Measurements from ENCODE around the gene PLEKHG4B.
"Not testable (repeated sequence)": the region's sequence is repeated elsewhere in the genome, so short reads cannot be mapped to it uniquely, and the experiment has no call there.

The PLEKHG4B gene

DNA sequence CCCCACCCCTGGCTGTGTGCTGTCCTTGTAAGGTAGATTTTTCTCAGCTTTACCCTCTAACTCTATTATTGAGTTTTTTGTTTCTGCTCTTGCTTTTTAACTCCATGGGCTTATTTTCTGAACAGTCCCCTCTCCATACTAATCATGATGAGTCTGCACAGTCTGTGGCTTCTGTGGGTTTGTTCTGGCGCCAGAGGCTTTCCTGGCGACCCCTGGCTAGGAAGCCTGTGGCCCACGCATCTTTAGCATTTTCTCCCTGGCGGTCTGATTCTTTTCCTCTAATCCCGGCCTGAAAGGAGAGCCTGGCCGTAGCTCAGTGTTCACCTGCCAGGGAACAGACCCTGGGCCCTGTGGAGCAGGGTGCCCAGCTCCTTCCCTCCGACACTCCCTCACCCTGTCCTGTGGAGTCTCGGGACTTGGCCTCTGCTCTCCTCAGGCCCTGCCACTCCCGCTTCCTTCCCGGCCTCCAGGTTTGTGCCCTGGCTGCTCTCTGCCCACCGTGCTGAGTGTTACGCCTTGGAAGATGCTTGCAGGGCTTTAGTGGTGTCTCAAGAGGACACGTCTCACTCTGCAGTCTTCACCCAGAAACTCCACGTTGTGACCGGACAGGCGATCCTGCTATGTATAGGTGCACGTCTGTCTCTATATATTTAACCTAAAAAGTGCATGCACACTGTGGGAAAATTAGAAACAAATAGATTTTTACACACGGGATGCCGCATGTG is 67.6 kb downstream of the PLEKHG4B start:
- DNase-seq, result no peak

DNA sequence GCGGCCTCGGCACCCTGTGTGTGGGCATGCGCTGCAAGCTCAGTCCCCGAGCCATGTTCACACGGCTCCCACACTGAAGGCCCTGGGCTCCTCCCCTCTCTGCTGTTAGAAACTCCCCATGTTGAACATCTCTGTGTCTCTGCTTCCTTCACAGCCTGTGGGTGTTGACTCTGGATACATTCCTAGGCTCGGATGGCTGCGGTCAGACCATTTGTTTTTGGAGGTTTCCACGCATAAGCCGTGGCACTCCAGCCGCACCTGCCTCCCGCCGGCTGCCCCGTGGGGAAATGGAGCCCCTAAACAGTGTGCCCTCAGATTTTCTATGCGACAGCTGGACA is 68.2 kb downstream of the PLEKHG4B start:
- no peak for DNase-seq

DNA sequence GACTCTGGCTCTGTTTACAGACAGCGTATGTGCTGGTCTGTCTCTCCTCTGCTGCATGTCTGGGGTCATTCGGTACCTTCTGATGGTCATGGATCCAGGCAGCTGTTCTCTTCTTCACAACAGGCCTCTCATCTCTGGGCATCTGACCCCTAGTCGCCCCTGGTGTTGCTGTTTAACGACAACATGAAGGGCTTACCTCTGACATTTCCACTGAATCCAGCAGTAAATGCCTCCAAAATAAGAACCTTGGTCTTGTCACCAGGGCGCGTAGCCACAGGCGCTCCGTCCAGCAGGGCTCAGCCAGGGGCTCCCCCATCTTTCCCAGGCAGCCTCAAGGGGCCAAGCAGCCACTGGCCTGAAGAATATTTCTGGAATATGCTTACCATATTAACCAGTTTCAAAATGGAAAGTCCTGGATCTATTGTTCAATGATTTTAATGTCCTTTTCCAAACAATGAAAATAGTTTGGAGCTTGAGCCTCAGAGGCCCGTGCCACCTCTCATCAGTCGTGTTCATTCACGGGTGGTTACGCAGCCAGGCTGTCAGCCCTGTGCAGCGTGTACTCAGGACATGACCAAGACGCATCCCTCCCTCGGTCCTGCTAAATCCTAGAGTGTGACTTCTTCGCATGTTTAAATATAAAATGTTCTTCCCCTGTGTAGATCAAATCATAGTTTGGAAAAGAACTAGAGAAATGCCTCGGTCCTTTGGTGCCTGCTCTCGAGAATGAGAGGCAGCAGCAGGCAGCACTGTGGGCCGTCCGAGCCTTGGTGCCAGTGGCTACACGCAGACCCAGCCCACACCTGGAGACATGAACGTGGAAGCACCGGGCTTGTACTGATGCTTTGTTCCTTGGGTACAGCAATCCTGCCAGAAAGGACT is 69.2 kb downstream of the PLEKHG4B start:
- DNase-seq, result no peak

DNA sequence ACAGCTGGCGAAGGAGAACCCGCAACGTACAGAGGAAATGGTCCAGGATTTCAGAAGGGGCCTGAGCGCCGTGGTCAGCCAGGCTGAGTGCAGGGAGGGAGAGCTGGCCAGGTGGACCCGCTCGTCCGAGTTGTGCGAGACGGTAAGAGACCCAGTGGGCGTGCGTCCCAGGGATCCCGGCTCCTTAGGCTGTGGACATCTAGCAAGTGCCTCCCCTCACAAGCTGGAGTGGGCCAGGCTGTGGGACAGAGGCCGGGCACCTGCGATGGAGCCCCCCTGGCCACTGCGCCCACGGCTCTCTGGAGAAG is 69.8 kb downstream of the PLEKHG4B start:
- no peak for DNase-seq

DNA sequence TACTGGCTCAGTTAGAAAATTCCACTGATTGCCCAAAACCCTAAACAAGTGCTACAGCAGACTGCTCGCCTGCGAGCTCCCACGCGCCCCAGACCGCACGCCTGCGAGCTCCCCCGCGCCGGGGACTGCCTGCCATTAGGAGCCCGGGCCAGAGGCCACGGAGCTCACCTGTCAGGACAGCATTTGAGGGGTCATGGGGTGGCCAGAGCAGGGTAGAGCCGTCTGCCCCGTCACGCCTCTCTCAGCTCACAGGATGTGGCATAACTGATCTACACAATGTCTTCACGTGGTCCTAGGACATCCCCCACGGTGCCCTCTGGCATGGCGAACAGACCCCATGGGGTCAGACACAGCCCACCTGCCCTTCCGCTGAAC is 70.2 kb downstream of the PLEKHG4B start:
- no peak for DNase-seq

DNA sequence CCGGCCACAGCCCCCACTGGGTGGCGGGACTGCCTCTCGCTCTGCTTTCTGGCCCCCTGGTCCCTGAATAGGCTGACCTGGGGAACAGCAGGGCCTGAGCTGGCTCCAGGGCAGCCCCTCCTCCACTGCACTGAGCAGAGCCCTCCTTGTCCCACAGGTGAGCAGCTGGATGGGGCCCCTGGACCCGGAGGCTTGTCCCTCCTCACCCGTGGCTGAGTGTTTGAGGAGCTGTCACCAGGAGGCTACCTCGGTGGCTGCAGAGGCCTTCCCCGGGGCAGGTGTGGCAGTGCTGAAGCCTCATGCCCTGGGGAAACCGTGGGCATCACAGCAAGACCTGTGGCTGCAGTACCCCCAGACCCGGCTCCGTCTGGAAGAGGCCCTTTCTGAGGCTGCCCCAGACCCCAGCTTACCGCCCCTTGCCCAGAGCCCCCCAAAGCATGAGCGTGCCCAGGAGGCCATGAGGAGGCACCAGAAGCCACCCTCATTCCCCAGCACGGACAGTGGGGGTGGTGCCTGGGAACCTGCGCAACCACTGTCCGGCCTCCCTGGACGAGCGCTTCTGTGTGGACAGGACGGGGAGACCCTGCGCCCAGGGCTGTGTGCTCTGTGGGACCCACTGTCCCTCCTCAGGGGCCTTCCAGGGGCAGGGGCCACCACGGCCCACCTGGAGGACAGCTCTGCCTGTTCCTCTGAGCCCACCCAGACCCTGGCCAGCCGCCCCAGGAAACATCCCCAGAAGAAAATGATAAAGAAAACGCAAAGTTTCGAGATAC is 70.8 kb downstream of the PLEKHG4B start:
- no peak for DNase-seq

DNA sequence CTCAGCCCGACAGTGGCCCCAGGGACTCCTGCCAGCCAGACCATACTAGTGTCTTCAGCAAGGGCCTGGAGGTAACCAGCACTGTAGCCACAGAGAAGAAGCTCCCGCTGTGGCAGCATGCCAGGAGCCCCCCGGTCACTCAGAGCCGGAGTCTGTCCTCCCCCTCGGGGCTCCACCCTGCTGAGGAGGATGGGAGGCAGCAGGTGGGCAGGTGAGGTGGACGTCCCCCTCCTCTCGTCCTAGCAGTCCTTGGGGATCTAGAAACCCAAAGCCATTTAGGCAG is 71.3 kb downstream of the PLEKHG4B start:
- no peak for DNase-seq

DNA sequence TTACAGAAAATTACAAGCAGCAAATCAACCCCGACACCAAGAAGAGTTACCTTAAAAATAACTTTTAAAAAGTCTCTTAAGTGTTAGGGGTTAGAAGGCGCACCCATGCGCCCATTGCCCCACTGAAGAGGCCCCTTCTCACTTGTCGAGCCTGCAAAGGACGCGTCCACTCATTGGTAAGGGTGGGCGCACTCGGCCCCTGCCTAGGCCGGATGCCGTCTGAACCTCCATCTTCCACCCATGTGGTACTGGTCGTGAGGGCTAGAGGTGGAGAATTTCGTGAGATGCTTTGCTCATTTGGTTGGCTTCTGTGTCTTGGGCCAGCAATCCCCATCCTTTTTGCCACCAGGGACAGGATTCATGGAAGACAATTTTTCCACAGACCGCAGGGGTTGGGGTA is 71.9 kb downstream of the PLEKHG4B start:
- no peak for DNase-seq

DNA sequence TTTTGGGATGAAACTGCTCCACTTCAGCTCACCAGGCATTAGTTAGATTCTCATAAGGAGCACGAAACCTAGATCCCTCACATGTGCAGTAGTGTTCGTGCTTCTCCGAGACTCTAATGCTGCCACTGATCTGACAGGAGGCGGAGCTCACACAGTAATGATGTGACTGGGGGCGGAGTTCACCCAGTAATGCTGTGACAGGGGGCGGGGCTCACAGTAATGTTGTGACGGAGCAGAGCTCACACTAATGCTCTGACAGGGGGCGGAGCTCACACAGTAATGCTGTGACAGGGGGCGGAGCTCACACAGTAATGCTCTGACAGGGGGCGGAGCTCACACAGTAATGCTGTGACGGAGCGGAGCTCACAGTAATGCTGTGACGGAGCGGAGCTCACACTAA is 72.3 kb downstream of the PLEKHG4B start:
- no peak for DNase-seq

DNA sequence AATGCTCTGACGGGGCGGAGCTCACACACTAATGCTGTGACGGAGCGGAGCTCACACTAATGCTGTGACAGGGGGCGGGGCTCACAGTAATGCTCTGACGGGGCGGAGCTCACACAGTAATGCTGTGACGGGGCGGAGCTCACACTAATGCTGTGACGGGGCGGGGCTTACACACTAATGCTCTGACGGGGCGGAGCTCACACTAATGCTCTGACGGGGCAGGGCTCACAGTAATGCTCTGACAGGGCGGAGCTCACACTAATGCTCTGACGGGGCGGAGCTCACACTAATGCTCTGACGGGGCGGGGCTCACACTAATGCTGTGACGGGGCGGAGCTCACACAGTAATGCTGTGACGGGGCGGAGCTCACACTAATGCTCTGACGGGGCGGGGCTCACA is 72.8 kb downstream of the PLEKHG4B start:
- not testable (repeated sequence) for DNase-seq

DNA sequence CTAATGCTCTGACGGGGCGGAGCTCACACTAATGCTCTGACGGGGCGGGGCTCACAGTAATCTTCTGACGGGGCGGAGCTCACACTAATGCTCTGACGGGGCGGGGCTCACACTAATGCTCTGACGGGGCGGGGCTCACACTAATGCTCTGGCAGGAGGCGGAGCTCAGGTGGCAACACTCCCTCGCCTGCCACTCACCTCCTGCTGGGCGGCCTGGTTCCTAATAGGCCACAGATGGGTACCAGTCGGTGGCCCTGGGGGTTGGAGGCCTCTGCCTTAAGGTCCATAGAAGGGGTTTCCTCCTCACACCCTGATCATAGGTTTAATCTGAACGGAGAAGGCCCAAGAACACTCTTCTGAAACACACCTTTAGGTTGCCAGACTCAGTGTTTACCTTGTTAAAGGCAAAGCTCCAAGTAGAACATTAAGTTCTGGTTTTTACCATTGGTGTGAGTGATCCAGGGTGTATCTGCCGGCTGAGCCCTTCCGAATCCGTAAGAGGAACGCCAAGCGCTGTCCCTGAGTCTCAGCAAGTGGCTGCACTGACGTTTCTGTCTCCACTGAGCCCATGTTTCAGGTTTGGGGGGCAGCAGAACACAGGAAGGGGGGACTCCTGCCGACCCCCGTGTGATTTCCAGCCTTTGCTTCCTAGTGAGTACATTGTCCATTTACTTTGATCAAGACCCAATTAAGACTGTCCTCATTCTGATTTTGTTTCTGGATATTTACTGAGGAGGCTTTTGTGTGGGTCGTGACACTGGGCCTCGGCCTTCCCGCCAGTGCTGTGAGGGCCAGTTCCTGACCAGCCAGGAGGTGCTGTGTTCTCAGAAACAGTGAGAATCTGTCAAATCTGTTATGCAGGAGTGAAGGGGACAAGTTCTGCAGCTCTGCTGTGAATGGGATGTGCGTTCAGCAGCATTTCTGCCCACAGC is 74.7 kb downstream of the PLEKHG4B start:
- DNase-seq, result no peak

DNA sequence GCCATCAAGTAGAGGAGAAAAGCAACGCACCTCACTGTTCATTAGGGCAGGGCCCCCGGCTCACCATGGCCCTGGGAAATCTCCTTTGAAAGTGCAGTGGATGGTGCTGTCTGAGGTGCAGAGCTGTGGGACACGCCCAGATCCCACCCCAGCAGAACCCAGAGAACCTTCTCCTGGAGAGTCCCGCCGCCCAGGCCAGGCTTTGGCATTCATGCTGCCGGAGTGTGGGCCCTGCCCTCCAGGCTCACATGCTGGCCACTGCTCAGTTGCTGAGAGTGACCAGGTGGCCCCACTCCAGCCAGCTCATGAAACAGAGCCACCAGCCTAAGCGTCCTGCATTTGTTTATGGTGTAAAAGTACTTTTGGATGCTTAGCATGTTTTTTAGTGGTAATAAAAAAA is 75.5 kb downstream of the PLEKHG4B start:
- no peak for DNase-seq

DNA sequence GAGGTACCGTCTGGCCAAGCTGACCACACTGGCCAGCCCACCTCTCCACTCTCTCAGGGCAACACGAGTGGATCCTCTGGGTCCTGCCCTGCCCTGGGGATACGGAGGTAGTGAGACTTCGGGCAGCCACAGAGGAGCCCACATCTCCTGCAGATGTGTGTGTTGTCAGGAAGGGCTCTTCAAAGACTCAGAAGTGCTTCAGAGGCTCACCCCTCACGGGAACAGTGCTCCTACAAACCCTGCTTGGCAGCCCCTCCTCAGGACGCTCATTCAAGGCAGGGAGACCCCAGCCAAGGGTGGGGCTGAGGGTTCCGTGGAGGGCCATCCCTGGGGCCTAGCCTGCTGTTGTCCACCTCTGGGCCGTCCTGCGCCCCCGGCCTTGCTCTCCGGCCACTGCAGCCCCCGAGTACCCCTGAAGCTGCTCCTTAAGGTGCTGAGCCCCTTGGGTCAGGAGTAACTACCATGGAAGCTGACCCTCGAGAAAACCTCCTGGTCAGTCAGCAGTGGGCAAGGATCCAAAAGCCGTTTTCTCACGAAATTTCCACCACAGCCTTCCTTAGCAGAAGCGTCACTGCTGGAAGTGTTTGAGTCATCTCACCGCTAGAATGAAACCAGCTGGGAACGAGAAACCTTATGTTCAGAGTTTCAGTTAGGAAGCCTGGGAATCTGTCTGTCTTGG is 76.2 kb downstream of the PLEKHG4B start:
- no peak for DNase-seq

DNA sequence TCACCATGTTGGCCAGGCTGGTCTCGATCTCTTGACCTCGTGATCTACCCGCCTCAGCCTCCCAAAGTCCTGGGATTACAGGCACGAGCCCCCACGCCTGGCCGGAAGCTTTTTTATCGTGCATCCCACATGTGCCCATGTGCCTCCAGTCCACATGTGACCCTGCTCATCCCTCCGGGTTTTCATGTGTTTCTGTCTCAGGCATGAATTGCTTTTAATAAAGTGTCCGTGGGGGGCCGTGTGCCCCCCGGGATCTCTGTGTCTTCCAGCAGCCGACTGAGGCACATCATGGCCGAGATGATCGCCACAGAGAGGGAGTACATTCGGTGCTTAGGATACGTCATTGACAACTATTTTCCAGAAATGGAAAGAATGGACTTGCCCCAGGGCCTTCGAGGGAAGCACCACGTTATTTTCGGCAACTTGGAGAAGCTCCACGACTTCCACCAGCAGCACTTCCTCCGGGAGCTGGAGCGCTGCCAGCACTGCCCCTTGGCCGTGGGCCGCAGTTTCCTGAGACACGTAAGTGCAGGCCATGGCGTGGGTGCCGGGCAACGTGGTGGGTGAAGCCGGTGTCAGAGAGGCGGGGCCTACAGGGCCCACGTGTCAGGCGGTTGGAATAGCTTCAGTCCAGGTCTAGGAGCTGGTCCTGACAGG is 77.2 kb downstream of the PLEKHG4B start:
- no peak for DNase-seq

DNA sequence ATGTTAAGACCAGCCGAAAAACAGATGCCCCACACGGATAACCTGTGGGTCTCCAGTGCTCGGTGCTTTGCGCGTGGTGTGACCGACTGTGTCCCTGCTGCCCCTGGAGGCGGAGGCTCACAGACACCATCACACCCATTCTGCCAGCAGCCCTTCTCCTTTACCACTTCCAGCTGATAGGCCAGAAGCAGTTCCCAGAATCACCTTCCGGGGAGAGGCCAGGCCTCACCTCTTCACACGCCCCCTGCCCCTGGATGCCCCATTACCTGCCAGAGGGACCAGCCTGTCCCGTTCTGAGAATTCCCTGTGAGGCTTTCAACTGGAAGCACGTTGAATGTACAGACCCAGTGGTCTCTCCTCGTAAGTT is 77.7 kb downstream of the PLEKHG4B start:
- no peak for DNase-seq

DNA sequence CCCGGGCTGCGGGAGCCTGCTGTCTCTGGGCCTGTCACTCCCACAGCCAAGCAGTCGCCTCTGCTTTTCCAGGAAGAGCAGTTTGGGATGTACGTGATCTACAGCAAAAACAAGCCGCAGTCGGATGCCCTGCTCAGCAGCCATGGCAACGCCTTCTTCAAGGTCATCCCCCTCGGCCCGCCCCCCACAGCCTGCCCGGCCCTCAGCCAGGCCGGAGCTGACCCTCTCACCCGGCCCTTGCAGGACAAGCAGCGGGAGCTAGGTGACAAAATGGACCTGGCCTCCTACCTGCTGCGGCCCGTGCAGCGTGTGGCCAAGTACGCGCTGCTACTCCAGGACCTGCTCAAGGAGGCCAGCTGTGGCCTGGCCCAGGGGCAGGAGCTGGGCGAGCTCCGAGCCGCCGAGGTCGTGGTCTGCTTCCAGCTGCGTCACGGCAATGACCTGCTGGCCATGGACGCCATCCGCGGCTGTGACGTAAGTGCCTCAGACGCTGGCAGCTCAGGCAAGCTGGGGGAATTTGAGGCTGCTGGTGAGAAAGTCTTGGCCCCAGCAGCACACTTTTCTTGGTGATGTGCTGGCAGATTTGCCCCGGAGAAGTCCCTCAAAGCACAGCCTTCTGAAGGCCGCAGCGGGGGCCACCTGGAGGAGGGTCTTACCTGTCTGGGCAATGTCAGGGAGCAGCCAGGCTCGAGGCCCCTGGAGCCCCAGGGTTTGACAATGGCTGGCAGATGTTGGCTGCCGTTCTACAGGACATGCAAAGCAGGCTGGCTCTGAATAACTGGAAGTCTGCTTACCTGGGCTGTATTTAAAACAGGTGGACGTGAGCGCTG is 79.2 kb downstream of the PLEKHG4B start:
- DNase-seq, result no peak

DNA sequence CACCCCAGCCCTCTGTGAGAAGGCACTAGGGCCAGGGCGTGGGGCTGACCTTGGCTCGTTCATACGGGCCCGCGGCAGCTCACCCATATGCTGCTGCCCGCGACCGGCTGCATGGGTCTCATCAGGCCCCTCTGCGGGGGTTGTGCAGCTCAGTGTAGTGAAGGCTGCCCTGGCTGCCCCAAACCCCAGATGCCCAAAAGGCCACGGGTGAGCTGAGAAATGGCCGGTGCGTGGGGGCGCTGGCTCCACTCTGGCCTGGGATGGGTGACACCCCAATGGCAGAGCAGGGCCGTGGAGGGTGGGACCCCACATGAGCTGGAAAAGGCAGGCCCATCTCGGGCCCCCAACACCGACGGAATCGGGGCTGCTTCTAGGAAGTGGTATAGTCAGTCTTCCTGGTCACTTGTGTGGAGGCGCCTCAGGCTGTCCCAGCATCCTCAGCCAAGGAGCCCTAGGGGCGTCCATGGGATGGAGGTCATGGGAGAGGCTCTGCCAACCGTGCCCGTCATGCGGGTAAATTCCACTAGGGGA is 79.9 kb downstream of the PLEKHG4B start:
- no peak for DNase-seq

DNA sequence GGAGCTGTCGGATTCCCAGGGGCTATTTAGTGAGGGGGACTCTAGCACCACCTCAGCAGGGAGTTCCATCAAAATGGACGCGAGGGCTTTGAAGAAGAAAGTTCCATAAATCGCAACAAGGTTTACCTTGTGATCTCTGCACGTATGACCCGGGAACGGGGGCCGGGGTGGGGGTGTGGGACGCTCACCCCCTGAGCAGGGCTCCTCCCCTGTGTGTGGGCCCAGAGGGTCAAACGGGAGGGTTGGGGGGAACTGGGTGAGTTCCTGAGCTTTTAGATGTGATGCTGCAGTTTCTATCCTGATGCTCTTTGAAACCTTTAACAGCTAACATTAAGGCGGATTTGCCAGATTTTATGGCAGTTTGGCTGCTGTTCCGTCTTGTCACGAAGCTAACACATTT is 80.5 kb downstream of the PLEKHG4B start:
- no peak for DNase-seq

DNA sequence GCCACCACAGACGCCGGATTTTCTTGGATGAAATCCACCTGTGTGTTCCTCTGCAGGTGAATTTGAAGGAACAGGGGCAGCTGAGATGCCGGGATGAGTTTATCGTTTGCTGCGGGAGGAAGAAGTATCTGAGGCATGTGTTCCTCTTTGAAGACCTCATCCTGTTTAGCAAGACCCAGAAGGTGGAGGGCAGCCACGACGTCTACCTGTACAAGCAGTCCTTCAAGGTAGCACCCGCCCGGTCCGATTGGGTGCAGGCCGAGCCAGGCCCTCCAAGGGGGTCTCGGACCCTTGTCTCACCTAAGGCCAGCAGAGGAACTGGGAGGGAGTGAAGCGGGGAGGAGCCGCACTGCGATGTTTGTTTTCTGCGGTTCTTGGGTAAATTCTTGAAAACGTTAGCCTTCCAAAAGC is 80.9 kb downstream of the PLEKHG4B start:
- no peak for DNase-seq

DNA sequence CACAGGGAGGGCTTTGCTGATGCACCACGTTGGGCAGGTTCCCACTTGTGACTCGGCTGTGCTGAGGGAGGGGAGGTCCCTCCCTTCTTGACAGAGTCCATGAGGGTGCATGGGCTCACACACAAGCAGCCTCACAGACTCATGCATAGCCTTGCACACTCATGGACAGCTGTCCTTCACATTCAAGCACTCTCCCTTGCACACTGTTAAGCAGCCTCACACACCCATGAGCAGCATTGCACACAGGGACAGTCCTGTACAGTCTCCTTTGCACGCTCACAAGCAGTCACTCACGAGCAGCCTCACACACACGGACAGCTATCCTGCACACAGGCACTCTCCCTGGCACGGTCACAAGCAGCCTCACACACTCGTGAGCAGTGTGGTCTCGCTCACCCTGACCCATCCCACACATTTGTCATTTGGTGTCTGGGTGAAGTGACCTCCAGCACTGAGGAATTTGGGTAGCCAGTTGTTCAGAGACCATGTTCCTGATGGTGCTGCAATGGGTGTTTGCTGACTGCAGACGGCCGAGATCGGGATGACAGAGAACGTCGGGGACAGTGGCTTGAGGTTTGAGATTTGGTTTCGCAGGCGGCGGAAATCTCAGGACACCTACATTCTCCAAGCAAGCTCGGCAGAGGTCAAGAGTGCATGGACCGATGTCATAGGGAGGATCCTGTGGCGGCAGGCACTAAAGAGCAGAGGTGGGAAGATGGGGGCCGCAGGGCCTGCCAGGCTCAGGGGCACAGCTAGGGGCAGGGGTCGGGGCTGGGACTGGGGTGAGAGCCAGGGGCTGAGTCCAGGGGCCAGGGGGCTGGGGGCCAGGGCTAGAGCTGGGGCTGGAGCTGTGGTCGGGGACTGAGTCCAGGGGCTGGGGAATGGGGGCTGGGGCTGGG is 81.7 kb downstream of the PLEKHG4B start:
- DNase-seq, result no peak
